PC-3 (cell line): ENCODE results near the gene CD58. TPM values are rescaled to one million over a fixed set of nuclear protein-coding genes. Genes with fewer than 3 reads are reported as not detected.

Experiments used
- ATAC-seq: fragments of 200-7000 bp; cut with Tn5 transposase; 2 replicates; pipeline ENCODE4 v1.9.1; 2020; ENCODE audit warnings: mild to moderate bottlenecking, moderate library complexity
- BruUV-seq: library from RNA; stranded (reverse); fragments of 400-500 nt; replicated peaks from 2 replicates; lab custom pipeline; 2021; lab: Mats Ljungman, UMichigan
- CTCF ChIA-PET: fragments of 300-600 bp; sonication (Branson Sonifier 250); formaldehyde crosslinking; loops from one replicate; lab custom pipeline; 2022; ENCODE audit warnings: antibody characterized with exemption; lab: Charles Lee
- POLR2A ChIA-PET: fragments of 300-600 bp; sonication (Branson Sonifier 250); formaldehyde crosslinking; loops from one replicate; lab custom pipeline; 2022; ENCODE audit warnings: antibody characterized with exemption; ENCODE audit not compliant: unreplicated experiment; lab: Charles Lee
- DNase-seq: peaks from one replicate; pipeline ENCODE4 v3.0.0-alpha.2; 2015
- H2AFZ ChIP-seq: fragments of 300-600 bp; sonication (generic); 2 replicates; pipeline ENCODE4 v1.6.0; 2016; ENCODE audit warnings: antibody characterized with exemption, low read length
- H3F3A ChIP-seq: fragments of 300-600 bp; sonication (generic); one replicate; pipeline ENCODE4 v1.6.0; 2017; ENCODE audit warnings: antibody characterized with exemption, low read length, control low read depth, mild to moderate bottlenecking; ENCODE audit not compliant: unreplicated experiment
- H3K27ac ChIP-seq: fragments of 300-600 bp; sonication (generic); 2 replicates; pipeline ENCODE4 v1.5.1; 2016; ENCODE audit warnings: mild to moderate bottlenecking, low read length
- H3K27me3 ChIP-seq: fragments of 300-600 bp; sonication (generic); 2 replicates; pipeline ENCODE4 v1.6.1; 2016; ENCODE audit warnings: low read length, mixed read lengths
- H3K36me3 ChIP-seq: fragments of 300-600 bp; sonication (generic); 2 replicates; pipeline ENCODE4 v1.6.1; 2016; ENCODE audit warnings: low read depth, mixed run types, low read length, mixed read lengths
- H3K4me1 ChIP-seq: fragments of 300-600 bp; sonication (generic); 2 replicates; pipeline ENCODE4 v1.5.1; 2016; ENCODE audit warnings: low read length; ENCODE audit not compliant: insufficient read depth
- H3K4me2 ChIP-seq: fragments of 300-600 bp; sonication (generic); 2 replicates; pipeline ENCODE4 v1.6.0; 2016; ENCODE audit warnings: low read length
- H3K4me3 ChIP-seq: fragments of 300-600 bp; sonication (generic); 2 replicates; pipeline ENCODE4 v1.5.1; 2016; ENCODE audit warnings: mild to moderate bottlenecking, low read length, mixed read lengths
- H3K79me2 ChIP-seq: fragments of 300-600 bp; sonication (generic); 2 replicates; pipeline ENCODE4 v1.6.1; 2017; ENCODE audit warnings: low read length, mixed read lengths
- H3K9ac ChIP-seq: fragments of 300-600 bp; sonication (generic); 2 replicates; pipeline ENCODE4 v1.6.0; 2016; ENCODE audit warnings: mild to moderate bottlenecking, low read length
- H3K9me2 ChIP-seq: fragments of 300-600 bp; sonication (generic); replicated peaks from 2 replicates; pipeline ENCODE4 v1.6.1; 2016; ENCODE audit warnings: mixed run types, low read length, mixed read lengths
- H3K9me3 ChIP-seq: fragments of 300-600 bp; sonication (generic); 2 replicates; pipeline ENCODE4 v1.6.1; 2016; ENCODE audit warnings: low read length, mixed read lengths
- H4K20me1 ChIP-seq: fragments of 300-600 bp; sonication (generic); 2 replicates; pipeline ENCODE4 v1.6.1; 2016; ENCODE audit warnings: low read length, mixed read lengths
- EZH2 ChIP-seq: fragments of 300-600 bp; sonication (generic); IDR thresholded peaks from one replicate; pipeline ENCODE4 v1.6.1; 2017; ENCODE audit warnings: antibody characterized with exemption, mild to moderate bottlenecking, low read length; ENCODE audit not compliant: unreplicated experiment
- EZH2phosphoT487 ChIP-seq: fragments of 300-600 bp; sonication (generic); IDR thresholded peaks from 2 replicates; pipeline ENCODE4 v1.6.1; 2018; ENCODE audit warnings: mild to moderate bottlenecking, antibody characterized with exemption, low read length, borderline replicate concordance
- intact Hi-C: fragments of 100-400 bp; cut with micrococcal nuclease; formaldehyde crosslinking; loops from 2 replicates; pipeline ENCODE4 v1.9.0; 2023
- total RNA-seq: library from RNA; depleted of rRNA; stranded (reverse); fragments of >200 nt; gene quantifications from 2 replicates; pipeline ENCODE4 v1.2.3, GENCODE V29; 2014
- TF ChIP-seq, protein P1 (sequence below): fragments of 300-600 bp; sonication (generic); conservative IDR thresholded peaks from 2 replicates; pipeline ENCODE4 v1.5.1; 2017; ENCODE audit warnings: antibody characterized with exemption, low read depth, mild to moderate bottlenecking, low read length

Gene CD58
- total RNA-seq, 1 experiment from 2014 or later = 26.9 TPM

GRCh38 chr1:116507631-116508030, 63.2 kb downstream of the CD58 start:
- Histone ChIP-seq H3K9ac (no peak overlapping the region), H4K20me1 (no peaks in the 10 kb centered on the region), H3F3A (peaks cover 16% of the 10 kb centered on the region), H3K4me2 (peak overlapping the region; percentile 54; the same call in 1 of the 2 replicates), H3K9me3 (no peaks in the 10 kb centered on the region), H3K4me1 (peaks cover 65% of the 10 kb centered on the region), H3K36me3 (no peaks in the 10 kb centered on the region), H2AFZ (no peak overlapping the region), H3K9me2 (no peaks in the 10 kb centered on the region), H3K27ac (peak overlapping the region; percentile 93; the same call in 1 of the 2 replicates), H3K4me3 (no peak overlapping the region), H3K27me3 (no peaks in the 10 kb centered on the region), H3K79me2 (no peaks in the 10 kb centered on the region)
- DNase-seq (no peak), ATAC-seq (no peak)
- TF ChIP-seq EZH2 (no peak), EZH2phosphoT487 (no peak)
- TF ChIP-seq, protein P1, sequence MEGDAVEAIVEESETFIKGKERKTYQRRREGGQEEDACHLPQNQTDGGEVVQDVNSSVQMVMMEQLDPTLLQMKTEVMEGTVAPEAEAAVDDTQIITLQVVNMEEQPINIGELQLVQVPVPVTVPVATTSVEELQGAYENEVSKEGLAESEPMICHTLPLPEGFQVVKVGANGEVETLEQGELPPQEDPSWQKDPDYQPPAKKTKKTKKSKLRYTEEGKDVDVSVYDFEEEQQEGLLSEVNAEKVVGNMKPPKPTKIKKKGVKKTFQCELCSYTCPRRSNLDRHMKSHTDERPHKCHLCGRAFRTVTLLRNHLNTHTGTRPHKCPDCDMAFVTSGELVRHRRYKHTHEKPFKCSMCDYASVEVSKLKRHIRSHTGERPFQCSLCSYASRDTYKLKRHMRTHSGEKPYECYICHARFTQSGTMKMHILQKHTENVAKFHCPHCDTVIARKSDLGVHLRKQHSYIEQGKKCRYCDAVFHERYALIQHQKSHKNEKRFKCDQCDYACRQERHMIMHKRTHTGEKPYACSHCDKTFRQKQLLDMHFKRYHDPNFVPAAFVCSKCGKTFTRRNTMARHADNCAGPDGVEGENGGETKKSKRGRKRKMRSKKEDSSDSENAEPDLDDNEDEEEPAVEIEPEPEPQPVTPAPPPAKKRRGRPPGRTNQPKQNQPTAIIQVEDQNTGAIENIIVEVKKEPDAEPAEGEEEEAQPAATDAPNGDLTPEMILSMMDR = no peak
- ChIA-PET POLR2A (no interaction called here), CTCF (no interaction called here)
- BruUV-seq = no TSS peak
- intact Hi-C loops = loop anchor here (2.0 kb wide), 1 partner anchor 29 kb away; no protein-coding TSS in a partner anchor

GRCh38 chr1:116506132-116507004, 64.5 kb downstream of the CD58 start:
- peak overlapping the region; percentile 97 for H3K27ac ChIP-seq
- ATAC-seq (0 out of 2 replicates have a peak, but pooled peaks have one; percentile 1), DNase-seq (peak; percentile 53)
- TF ChIP-seq, protein P1 = no peak
- TF ChIP-seq EZH2 = no peak
- no peak for TF ChIP-seq EZH2phosphoT487
- no peaks in the 10 kb centered on the region for H3K27me3 ChIP-seq
- peaks cover 16% of the 10 kb centered on the region for H3F3A ChIP-seq
- H3K9ac ChIP-seq = peak overlapping the region; percentile 73
- H3K4me3 ChIP-seq = no peak overlapping the region
- POLR2A ChIA-PET = no interaction called here
- H3K9me3 ChIP-seq = no peaks in the 10 kb centered on the region
- no peaks in the 10 kb centered on the region for H4K20me1 ChIP-seq
- no peaks in the 10 kb centered on the region for H3K9me2 ChIP-seq
- BruUV-seq = no TSS peak
- peak overlapping the region; percentile 18 for H3K4me2 ChIP-seq
- CTCF ChIA-PET = no interaction called here
- peaks cover 65% of the 10 kb centered on the region for H3K4me1 ChIP-seq
- H3K79me2 ChIP-seq = no peaks in the 10 kb centered on the region
- H2AFZ ChIP-seq = no peak overlapping the region
- H3K36me3 ChIP-seq = no peaks in the 10 kb centered on the region
- intact Hi-C loops = no loop called here
